ENCODE measurements around the gene FAM217A.

DNA sequence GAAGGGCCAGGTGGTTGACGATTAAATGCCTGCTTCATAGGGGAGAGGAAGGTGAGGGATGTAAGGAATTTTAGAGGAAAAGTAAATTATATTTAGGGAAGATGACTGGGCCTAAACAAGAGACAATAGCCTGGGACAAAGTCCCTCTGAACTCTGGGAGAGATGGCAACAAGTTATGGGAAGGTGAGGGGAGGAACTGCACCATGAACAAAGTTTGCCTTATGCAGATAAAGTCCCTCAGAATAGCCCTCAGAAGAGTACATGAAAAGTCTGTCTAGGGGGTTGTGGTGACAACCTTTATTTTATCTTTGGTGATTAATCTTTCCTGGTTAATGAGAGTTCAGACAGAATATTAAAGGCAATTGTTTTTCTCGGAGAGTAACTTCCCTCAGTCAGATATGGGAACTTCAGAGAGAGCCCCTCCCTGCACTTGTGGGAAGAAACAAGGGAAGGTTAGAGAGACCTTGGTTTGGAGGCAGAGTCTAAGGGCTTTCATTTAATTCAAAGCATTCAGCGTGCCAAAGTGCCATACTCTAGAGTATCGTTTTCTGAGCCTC, 27.1 kb upstream of the FAM217A start:
- TF ChIP-seq POLR2AphosphoS5 (IDR thresholded peaks at IDR 0.05) = no peak
- TF ChIP-seq, protein P1, sequence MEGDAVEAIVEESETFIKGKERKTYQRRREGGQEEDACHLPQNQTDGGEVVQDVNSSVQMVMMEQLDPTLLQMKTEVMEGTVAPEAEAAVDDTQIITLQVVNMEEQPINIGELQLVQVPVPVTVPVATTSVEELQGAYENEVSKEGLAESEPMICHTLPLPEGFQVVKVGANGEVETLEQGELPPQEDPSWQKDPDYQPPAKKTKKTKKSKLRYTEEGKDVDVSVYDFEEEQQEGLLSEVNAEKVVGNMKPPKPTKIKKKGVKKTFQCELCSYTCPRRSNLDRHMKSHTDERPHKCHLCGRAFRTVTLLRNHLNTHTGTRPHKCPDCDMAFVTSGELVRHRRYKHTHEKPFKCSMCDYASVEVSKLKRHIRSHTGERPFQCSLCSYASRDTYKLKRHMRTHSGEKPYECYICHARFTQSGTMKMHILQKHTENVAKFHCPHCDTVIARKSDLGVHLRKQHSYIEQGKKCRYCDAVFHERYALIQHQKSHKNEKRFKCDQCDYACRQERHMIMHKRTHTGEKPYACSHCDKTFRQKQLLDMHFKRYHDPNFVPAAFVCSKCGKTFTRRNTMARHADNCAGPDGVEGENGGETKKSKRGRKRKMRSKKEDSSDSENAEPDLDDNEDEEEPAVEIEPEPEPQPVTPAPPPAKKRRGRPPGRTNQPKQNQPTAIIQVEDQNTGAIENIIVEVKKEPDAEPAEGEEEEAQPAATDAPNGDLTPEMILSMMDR (IDR thresholded peaks at IDR 0.05 in 8 of 11, conservative IDR thresholded peaks at IDR 0.05 in 3 of 11) = no peak

Data from spleen (tissue), 7 donors.